C4-2B (cell line): ENCODE results near the gene SLC6A16.

Source experiments
- ZFX ChIP-seq: fragments of 450-650 bp; IDR thresholded peaks from 2 replicates; pipeline ENCODE4 v1.6.1; 2017
- TF ChIP-seq, protein P1 (sequence below): fragments of 450-650 bp; conservative IDR thresholded peaks from 2 replicates; pipeline ENCODE4 v1.5.1; 2017; ENCODE audit warnings: mild to moderate bottlenecking

DNA sequence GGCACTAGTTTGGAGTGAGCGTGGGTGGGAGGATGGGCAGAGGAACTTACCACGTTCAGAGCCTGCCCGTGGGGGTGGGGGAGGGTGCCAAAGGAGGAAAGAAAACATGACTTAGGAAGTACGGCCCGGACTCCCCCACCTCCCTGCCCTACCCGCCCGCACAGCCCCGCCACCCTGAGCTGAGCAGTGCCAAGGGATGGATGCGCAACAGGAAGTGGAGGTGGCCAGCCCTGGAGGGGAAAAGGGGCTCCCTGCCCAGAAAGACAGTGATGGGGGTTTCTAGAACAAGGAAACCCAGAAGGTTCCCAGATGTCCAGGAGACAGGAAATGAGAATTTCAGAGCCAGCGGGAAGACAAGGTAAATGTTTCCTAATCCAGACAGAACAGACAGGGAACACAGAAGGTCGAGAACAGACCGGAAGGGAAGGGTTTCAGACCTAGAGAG lies 30.9 kb upstream of the SLC6A16 start:
- TF ChIP-seq, protein P1, sequence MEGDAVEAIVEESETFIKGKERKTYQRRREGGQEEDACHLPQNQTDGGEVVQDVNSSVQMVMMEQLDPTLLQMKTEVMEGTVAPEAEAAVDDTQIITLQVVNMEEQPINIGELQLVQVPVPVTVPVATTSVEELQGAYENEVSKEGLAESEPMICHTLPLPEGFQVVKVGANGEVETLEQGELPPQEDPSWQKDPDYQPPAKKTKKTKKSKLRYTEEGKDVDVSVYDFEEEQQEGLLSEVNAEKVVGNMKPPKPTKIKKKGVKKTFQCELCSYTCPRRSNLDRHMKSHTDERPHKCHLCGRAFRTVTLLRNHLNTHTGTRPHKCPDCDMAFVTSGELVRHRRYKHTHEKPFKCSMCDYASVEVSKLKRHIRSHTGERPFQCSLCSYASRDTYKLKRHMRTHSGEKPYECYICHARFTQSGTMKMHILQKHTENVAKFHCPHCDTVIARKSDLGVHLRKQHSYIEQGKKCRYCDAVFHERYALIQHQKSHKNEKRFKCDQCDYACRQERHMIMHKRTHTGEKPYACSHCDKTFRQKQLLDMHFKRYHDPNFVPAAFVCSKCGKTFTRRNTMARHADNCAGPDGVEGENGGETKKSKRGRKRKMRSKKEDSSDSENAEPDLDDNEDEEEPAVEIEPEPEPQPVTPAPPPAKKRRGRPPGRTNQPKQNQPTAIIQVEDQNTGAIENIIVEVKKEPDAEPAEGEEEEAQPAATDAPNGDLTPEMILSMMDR = no peak
- TF ChIP-seq ZFX = no peak
